Fibroblast of gingiva (primary cell): ENCODE results near the gene ATP8A2.
"Not testable (repeated sequence)": the region's sequence is repeated elsewhere in the genome, so short reads cannot be mapped to it uniquely, and the experiment has no call there.

ENCODE experiments used
- DNase-seq: peaks from one replicate; pipeline ENCODE4 v3.0.0-alpha.2; 2011; ENCODE audit warnings: low read depth

The ATP8A2 gene

DNA sequence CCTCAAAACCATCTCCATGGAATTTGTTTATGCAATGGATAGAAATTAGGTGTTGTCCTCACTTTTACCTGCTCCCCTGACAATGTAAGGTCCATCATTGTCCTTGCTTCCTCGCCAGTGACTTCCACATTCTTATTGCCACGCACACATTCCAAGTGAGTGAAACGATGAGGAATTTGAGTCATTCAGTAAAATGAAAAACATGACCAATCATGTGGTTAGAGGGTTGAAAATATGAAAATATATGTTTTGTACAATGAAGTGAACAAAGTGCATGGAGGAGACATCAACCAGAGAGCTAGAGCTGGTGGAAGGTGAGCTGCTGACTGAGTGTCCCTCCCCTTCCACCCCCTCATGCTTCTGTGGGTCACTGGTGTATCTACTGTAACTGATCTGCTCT lies 91.7 kb downstream of the ATP8A2 start:
- DNase-seq: no peak

DNA sequence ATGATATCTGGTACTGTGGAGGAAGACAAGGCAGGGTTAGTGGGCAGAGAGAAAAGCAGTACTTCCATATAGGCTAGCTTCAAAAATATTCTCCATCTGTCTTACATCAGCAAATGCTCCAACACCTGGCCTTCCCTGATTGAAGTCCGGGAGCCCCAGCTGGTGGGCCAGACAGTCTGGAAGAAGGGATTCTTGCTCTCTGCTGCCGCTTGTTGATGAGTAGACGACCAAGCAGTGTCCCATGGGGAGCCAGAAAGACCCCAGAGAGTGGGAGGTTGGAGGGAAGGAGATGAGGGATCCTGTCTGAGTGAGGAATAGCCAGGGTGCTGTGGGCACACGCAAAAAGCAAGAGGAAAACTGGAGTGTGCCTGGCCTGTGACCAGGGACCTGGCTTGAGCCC lies 95.1 kb downstream of the ATP8A2 start:
- no peak for DNase-seq

- no peak for DNase-seq
Measured at GRCh38 chr13:25468325-25469168, 96.8 kb downstream of the ATP8A2 start.

GRCh38 chr13:25469169-25469525 lies 97.4 kb downstream of the ATP8A2 start:
- no peak for DNase-seq

- DNase-seq: no peak
Measured at GRCh38 chr13:25473864-25474263, 102.1 kb downstream of the ATP8A2 start.

DNA sequence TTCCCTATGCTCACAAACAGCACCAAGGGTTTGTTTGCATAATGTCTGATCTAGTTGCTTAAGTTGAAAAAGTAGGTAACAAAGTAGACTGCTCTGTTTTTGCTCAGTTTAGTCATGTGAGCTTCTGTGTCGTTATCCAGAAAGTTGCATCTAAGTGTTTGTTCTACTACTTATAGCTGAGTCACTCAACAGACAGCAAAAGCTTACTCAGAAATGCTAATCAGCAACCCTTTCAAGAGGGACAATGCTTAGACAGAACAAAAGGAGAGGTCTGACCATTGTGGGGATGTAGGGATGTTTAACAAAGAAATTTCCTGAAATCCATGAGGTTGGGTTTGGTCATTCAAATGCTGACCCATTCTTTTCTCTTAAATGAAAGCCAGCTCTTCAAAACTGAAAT lies 106.4 kb downstream of the ATP8A2 start:
- DNase-seq: no peak

GRCh38 chr13:25489238-25489637 lies 117.5 kb downstream of the ATP8A2 start:
- DNase-seq: no peak

DNA sequence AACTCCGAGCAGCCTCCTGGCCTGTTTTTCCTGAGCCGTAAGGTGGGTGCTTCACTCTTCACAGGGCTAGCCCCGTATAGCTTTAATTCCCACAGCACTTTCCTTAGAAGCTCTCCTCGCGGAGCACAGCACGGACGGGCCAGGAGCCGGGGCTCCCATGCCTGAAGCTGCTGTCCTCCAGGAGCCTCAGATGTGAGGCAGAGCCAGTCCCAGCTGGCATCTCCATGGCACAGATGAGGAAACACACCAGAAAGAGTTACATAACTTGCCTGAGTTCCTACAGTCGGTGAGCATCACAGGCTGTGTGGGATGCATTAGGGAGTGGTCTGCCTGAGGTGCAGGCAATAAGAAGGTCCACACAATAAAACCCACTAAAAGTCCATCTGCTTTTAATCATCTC lies 118.5 kb downstream of the ATP8A2 start:
- DNase-seq: no peak

GRCh38 chr13:25493931-25494640 lies 122.3 kb downstream of the ATP8A2 start:
- no peak for DNase-seq

DNA sequence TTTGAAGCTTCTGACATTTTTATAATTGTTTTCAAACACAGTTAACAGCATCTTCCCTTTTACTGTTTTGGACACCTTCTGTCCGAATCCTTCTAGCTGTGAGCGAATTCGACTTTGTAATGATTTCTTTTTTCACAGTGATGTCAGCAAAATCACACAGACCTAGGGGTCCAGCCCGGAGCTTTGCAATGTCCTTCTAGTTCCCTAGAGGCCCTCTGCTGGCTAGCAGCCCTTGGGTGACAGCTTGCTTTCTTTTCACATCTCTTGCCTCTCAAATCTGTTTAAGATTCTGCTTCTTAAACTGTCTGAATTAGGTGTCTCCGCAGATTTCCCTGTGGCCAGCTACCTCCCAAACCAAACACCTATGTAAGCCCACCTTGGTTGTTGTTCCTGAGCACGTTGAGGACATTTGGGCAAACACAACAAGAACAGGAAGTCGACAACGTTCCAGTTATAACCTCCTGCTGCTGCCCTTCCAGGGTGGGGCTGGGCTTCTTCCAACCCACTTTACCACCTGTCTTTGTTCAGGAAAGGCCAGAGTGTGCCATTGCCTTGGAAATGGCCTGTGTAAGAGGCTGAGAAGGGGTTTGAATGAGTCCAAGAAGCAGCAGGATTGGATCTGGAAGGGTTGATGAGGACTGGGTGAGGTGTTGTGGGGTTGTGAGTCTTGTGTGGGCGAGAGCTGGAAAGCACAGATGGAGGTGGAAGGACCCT lies 123.1 kb downstream of the ATP8A2 start:
- no peak for DNase-seq

DNA sequence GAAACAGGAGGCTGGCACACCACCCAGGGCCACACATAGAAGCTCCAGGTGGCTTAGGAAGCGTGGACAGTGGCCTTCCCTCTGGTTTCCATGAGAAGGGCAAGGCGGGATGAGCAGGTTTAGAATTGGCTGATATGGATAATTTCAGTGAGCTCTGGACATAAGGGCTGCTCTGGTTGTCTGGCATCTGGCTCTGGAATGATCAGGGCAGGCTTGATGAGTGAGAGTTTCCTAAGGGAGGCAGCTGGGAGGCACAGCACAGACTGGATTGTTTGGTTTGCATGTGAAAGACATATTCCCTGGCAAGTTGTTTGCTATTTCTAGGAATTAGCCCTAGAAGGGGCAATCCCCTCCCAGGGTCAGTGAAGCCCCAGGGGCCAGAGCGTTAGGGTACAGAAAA lies 129.5 kb downstream of the ATP8A2 start:
- no peak for DNase-seq

DNA sequence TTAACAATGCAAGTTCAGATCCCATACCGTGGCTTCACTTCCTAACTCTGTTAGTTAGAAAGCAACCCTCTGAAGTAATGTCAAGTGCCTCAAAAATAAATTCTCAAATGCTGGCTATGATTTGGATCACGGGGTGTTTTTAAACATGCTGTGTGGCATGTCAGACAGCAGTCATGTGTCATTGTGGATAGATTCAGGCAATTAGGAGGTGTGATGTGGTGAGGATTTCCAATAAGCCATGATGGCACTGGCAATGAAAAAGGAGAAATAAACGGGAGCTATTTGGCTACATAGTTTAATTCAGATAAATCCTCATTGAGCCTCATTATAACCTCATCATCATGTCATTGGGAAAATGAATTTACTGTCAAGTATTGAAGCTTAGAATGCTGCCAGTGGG lies 130.3 kb downstream of the ATP8A2 start:
- no peak for DNase-seq

- DNase-seq: no peak
Measured at GRCh38 chr13:25502551-25502950, 130.8 kb downstream of the ATP8A2 start.

- no peak for DNase-seq
Measured at GRCh38 chr13:25503856-25504255, 132.1 kb downstream of the ATP8A2 start.

- no peak for DNase-seq
Measured at GRCh38 chr13:25507841-25508240, 136.1 kb downstream of the ATP8A2 start.

DNA sequence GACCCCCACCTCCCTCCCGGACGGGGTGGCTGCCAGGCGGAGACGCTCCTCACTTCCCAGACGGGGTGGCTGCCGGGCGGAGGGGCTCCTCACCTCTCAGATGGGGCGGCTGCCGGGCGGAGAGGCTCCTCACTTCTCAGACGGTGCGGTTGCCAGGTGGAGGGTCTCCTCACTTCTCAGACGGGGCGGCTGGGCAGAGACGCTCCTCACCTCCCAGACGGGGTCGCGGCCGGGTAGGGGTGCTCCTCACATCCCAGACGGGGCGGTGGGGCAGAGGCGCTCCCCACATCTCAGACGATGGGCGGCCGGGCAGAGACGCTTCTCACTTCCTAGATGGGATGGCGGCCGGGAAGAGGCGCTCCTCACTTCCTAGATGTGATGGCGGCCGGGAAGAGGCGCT lies 141.3 kb downstream of the ATP8A2 start:
- DNase-seq: not testable (repeated sequence)

- DNase-seq: no peak
Measured at GRCh38 chr13:25518441-25518840, 146.7 kb downstream of the ATP8A2 start.

DNA sequence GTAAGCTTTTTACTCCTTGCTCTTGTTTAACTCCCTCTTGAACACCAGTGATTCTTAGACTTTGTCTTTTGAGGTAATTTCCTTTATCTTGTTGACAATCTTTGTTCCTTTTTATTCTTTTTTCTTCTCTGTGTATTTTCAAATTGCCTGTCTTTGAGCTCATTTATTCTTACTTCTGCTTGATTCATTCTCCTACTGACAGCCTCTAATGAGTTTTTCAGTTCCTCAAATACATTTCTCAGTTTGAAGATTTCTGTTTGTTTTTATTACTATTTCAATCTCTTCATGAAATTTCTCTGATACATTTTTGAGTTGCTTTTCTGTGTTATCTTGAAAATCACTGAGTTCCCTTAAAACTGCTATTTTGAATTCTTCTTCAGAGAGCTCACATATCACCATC lies 154.1 kb downstream of the ATP8A2 start:
- DNase-seq: no peak

GRCh38 chr13:25528266-25528665 lies 156.5 kb downstream of the ATP8A2 start:
- no peak for DNase-seq

GRCh38 chr13:25529425-25529824 lies 157.7 kb downstream of the ATP8A2 start:
- no peak for DNase-seq

DNA sequence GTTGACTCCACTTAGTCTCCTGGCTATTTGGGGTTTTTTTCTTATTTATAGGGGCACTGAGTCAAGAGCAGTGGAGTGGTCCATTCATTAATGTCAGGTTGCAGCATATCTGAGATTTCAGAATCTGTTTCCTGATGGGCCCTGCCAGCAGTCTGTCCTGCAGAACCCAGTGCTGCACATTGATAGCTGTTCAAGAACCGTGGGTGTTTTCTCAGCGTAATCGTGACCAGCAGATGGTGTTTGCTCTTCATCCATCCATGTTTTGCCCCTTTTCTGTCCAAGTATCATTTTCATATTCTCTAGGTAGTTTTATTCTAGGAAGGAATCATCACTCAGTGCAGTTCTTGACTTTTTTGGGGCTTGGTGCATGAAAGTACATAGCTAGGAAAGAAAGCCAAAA lies 166.5 kb downstream of the ATP8A2 start:
- no peak for DNase-seq

DNA sequence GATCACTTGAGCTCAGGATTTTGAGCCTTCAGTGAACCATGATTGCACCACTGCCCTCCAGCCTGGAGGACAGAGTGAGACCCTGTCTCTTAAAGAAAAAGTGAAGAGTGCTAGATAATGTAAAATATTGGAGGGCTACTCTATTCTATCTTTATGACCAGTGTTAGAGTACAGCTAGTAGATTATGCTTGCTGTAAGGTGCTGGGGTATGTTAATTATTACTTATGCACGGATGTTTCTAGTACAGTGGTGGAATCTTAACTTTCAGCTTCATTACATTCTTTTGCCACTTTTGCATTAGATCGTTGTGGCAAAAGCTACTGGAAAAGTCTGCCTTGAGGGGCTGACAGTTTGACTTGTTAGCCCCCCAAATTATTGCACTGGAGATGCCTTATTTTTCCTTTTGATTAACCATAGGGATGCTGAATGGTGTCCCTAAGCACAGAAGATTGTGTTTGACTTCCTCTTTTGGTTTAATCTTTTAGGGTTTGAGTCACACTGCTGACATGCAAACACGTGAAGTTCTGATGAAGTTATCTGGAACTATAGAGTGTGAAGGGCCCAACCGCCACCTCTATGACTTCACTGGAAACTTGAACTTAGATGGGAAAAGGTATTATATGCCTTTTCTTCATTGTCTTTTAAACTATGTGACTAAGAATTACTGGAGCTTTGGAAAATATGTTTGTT lies 169.8 kb downstream of the ATP8A2 start:
- no peak for DNase-seq
